SHP77 (cell line): Measurements from ENCODE around the gene CCL3.
"Not testable (repeated sequence)": the region's sequence is repeated elsewhere in the genome, so short reads cannot be mapped to it uniquely, and the experiment has no call there.

Experiments
- DNase-seq, 2 experiments: peaks; one replicate each; lab custom pipeline; 2025; lab: John Stamatoyannopoulos, UW

The CCL3 gene

GRCh38 chr17:36115649-36115977, 25.7 kb upstream of the CCL3 start:
- not testable (repeated sequence) for DNase-seq

- DNase-seq, result not testable (repeated sequence)
Measured at GRCh38 chr17:36114971-36115648, 25.2 kb upstream of the CCL3 start.

GRCh38 chr17:36113131-36113530, 23.2 kb upstream of the CCL3 start:
- not testable (repeated sequence) for DNase-seq

GRCh38 chr17:36112572-36112971, 22.6 kb upstream of the CCL3 start:
- no peak for DNase-seq

- DNase-seq, result no peak
Measured at GRCh38 chr17:36111068-36111490, 21.1 kb upstream of the CCL3 start.

GRCh38 chr17:36108265-36108664, 18.3 kb upstream of the CCL3 start:
- not testable (repeated sequence) for DNase-seq

- DNase-seq, result no peak
Measured at GRCh38 chr17:36107660-36108059, 17.7 kb upstream of the CCL3 start.

- DNase-seq, result no peak
Measured at GRCh38 chr17:36106493-36106835, 16.5 kb upstream of the CCL3 start.

- no peak for DNase-seq
Measured at GRCh38 chr17:36105781-36106492, 16.0 kb upstream of the CCL3 start.

- DNase-seq, result no peak
Measured at GRCh38 chr17:36104701-36105181, 14.8 kb upstream of the CCL3 start.

GRCh38 chr17:36104246-36104645, 14.3 kb upstream of the CCL3 start:
- not testable (repeated sequence) for DNase-seq

- DNase-seq, result not testable (repeated sequence)
Measured at GRCh38 chr17:36103401-36103975, 13.5 kb upstream of the CCL3 start, which contains the start of gene CCL4. TSS of gene CCL4 (plus strand) at chr17:36103827. CDS start at chr17:36103906, 79 bp downstream.

GRCh38 chr17:36099004-36099403, 9.1 kb upstream of the CCL3 start:
- DNase-seq, result not testable (repeated sequence)

GRCh38 chr17:36095992-36096391, 6.0 kb upstream of the CCL3 start:
- DNase-seq, result no peak

GRCh38 chr17:36094746-36095145, 4.8 kb upstream of the CCL3 start:
- no peak for DNase-seq

- DNase-seq, result no peak
Measured at GRCh38 chr17:36094232-36094631, 4.3 kb upstream of the CCL3 start.

- DNase-seq, result not testable (repeated sequence)
Measured at GRCh38 chr17:36092715-36093114, 2.8 kb upstream of the CCL3 start.

- DNase-seq, result no peak
Measured at GRCh38 chr17:36092230-36092629, 2.3 kb upstream of the CCL3 start.

- no peak for DNase-seq
Measured at GRCh38 chr17:36089339-36089865, 541 bp downstream of the CCL3 start.

- DNase-seq, result no peak
Measured at GRCh38 chr17:36088670-36089338, 1.1 kb downstream of the CCL3 start.

GRCh38 chr17:36087897-36088572, 1.9 kb downstream of the CCL3 start:
- not testable (repeated sequence) for DNase-seq

- not testable (repeated sequence) for DNase-seq
Measured at GRCh38 chr17:36087471-36087870, 2.5 kb downstream of the CCL3 start.
